K562 (cell line): ENCODE results near the gene BASP1. TPM values are rescaled to one million over a fixed set of nuclear protein-coding genes. Genes with fewer than 3 reads are reported as not detected.

Source experiments
- ATAC-seq: fragments of 200-7000 bp; cut with Tn5 transposase; 3 replicates; pipeline ENCODE4 v1.9.1; 2020; ENCODE audit warnings: moderate library complexity
- BruUV-seq: library from RNA; stranded (reverse); fragments of 400-500 nt; replicated peaks from 2 replicates; lab custom pipeline; 2021; lab: Mats Ljungman, UMichigan
- CTCF ChIA-PET: fragments of 300-600 bp; formaldehyde crosslinking; extraction: SDS; loops from one replicate; lab custom pipeline; 2021; ENCODE audit warnings: low intra/inter-chr PET ratio; lab: Yijun Ruan, JAX
- POLR2A ChIA-PET: fragments of 300-600, 350-650 bp; sonication (Branson Sonifier 250); formaldehyde crosslinking; extraction: SDS; loops from one replicate; lab custom pipeline; 2021; ENCODE audit warnings: antibody characterized with exemption, inconsistent platforms; lab: Yijun Ruan, JAX
- DNase-seq, 4 experiments: peaks; one replicate each; pipeline versions ENCODE4 v3.0.0 to v3.0.0-alpha.2; 2011 to 2018; ENCODE audit warnings: low spot score in 3 of 4, mixed read lengths in 3 of 4; ENCODE audit errors: extremely low read depth in 1 of 4
- FAIRE-seq: peaks from 2 replicates; lab custom pipeline; 2011; peaks lifted over from hg19 to GRCh38; lab: Jason Lieb, UNC
- H2AFZ ChIP-seq: 2 replicates; pipeline ENCODE4 v1.6.0; 2011; ENCODE audit warnings: low read depth, low read length, control low read depth, inconsistent platforms
- H3K27ac ChIP-seq: fragments of 200-600 bp; 3 replicates; pipeline ENCODE4 v1.8.0; 2011; ENCODE audit warnings: low read depth, mild to moderate bottlenecking, control low read depth, inconsistent platforms, low read length, moderate library complexity, mixed read lengths; ENCODE audit errors: extremely low read depth
- H3K27me3 ChIP-seq, 2 experiments: fragments of 300-600 bp in 1 of 2; 2 replicates in 1 of 2; 3 replicates in 1 of 2; pipeline versions ENCODE4 v1.6.0 to v1.8.0; 2011; ENCODE audit warnings: inconsistent platforms in 2 of 2, low read length in 2 of 2, mild to moderate bottlenecking in 1 of 2, mixed read lengths in 1 of 2, moderate library complexity in 1 of 2; ENCODE audit not compliant: control insufficient read depth in 2 of 2, insufficient read depth in 2 of 2
- H3K36me3 ChIP-seq: fragments of 300-600 bp; 3 replicates; pipeline ENCODE4 v1.8.0; 2011; ENCODE audit warnings: mild to moderate bottlenecking, low read length, inconsistent platforms; ENCODE audit not compliant: control insufficient read depth, insufficient read depth
- H3K4me1 ChIP-seq, 2 experiments: fragments of 200-600 bp in 1 of 2; replicated peaks in 1 of 2; 2 replicates in 1 of 2; 3 replicates in 1 of 2; pipeline versions ENCODE4 v1.5.1 to v1.8.0; 2011; ENCODE audit warnings: inconsistent platforms in 2 of 2, low read length in 2 of 2, mild to moderate bottlenecking in 1 of 2, mixed read lengths in 1 of 2, moderate library complexity in 1 of 2; ENCODE audit not compliant: control insufficient read depth in 2 of 2, insufficient read depth in 2 of 2
- H3K4me2 ChIP-seq: 2 replicates; pipeline ENCODE4 v1.6.1; 2011; ENCODE audit warnings: low read length, control low read depth, inconsistent platforms, mixed read lengths; ENCODE audit not compliant: insufficient read depth
- H3K4me3 ChIP-seq: fragments of 200-600 bp; sonication (generic), shearing (Covaris generic); 2 replicates; pipeline ENCODE4 v1.5.1; 2016; ENCODE audit warnings: control low read depth, inconsistent platforms
- H3K79me2 ChIP-seq: fragments of 200-600 bp; 3 replicates; pipeline ENCODE4 v1.8.0; 2011; ENCODE audit warnings: low read length, inconsistent platforms; ENCODE audit not compliant: control insufficient read depth, insufficient read depth
- H3K9ac ChIP-seq, 2 experiments: 2 replicates each; pipeline versions ENCODE4 v1.6.0 to v1.6.1; 2011; ENCODE audit warnings: low read depth in 2 of 2, low read length in 2 of 2, control low read depth in 1 of 2, inconsistent platforms in 1 of 2, mild to moderate bottlenecking in 1 of 2, mixed read lengths in 1 of 2; ENCODE audit not compliant: insufficient read depth in 1 of 2
- H3K9me1 ChIP-seq: one replicate; pipeline ENCODE4 v1.6.0; 2011; ENCODE audit warnings: inconsistent platforms, mild to moderate bottlenecking, low read length, moderate library complexity; ENCODE audit not compliant: control insufficient read depth, insufficient read depth
- H3K9me3 ChIP-seq: replicated peaks from 2 replicates; pipeline ENCODE4 v1.5.1; 2011; ENCODE audit warnings: low read depth, low read length, inconsistent platforms; ENCODE audit not compliant: control insufficient read depth, insufficient read depth
- H4K20me1 ChIP-seq: replicated peaks from 2 replicates; pipeline ENCODE4 v1.6.1; 2011; ENCODE audit warnings: low read length, inconsistent platforms, mixed read lengths; ENCODE audit not compliant: control insufficient read depth, insufficient read depth
- BDP1 ChIP-seq: IDR thresholded peaks from 3 replicates; pipeline ENCODE4 v1.6.1; 2011; ENCODE audit not compliant: insufficient read length, insufficient read depth
- CGGBP1 ChIP-seq: fragments of 250-450 bp; sonication (Bioruptor Pico); IDR thresholded peaks from 2 replicates; pipeline ENCODE4 v1.9.0; 2021; ENCODE audit warnings: mild to moderate bottlenecking
- CSDE1 ChIP-seq, 2 experiments: fragments of 450-650 bp; IDR thresholded peaks; 2 replicates each; pipeline ENCODE4 v1.6.1; 2016; ENCODE audit warnings: mild to moderate bottlenecking in 1 of 2
- ESRRA ChIP-seq: fragments of 450-650 bp; IDR thresholded peaks from 2 replicates; pipeline ENCODE4 v1.6.1; 2014; ENCODE audit warnings: low read depth, mild to moderate bottlenecking, moderate library complexity, borderline replicate concordance
- ESRRB ChIP-seq: fragments of 250-450 bp; sonication (Bioruptor Pico); IDR thresholded peaks from 2 replicates; pipeline ENCODE4 v1.5.0; 2020; ENCODE audit warnings: mild to moderate bottlenecking, moderate library complexity, borderline replicate concordance
- GABPB1 ChIP-seq: sonication (generic); formaldehyde crosslinking; IDR thresholded peaks from 2 replicates; pipeline ENCODE4 v1.8.0; 2022; ENCODE audit warnings: mild to moderate bottlenecking, missing genetic modification reagents
- HDAC8 ChIP-seq: fragments of 450-650 bp; IDR thresholded peaks from 2 replicates; pipeline ENCODE4 v1.6.1; 2016; ENCODE audit warnings: mild to moderate bottlenecking, missing genetic modification characterization, moderate library complexity, missing compliant biosample characterization
- JUND ChIP-seq, 2 experiments: IDR thresholded peaks; 2 replicates in 1 of 2; 3 replicates in 1 of 2; pipeline ENCODE4 v1.6.1; 2011; ENCODE audit warnings: borderline replicate concordance in 2 of 2, low read depth in 2 of 2, low read length in 2 of 2, improper control_type of control experiment in 1 of 2, missing biosample characterization in 1 of 2, missing genetic modification characterization in 1 of 2, missing genetic modification reagents in 1 of 2
- KLF6 ChIP-seq: fragments of 250-450 bp; sonication (Bioruptor Pico); IDR thresholded peaks from 2 replicates; pipeline ENCODE4 v1.4.0; 2020; ENCODE audit warnings: mild to moderate bottlenecking, moderate library complexity, borderline replicate concordance
- MCM2 ChIP-seq: fragments of 450-650 bp; IDR thresholded peaks from 2 replicates; pipeline ENCODE4 v1.6.1; 2017; ENCODE audit warnings: low read depth, mild to moderate bottlenecking
- NUFIP1 ChIP-seq: fragments of 450-650 bp; IDR thresholded peaks from 2 replicates; pipeline ENCODE4 v1.6.1; 2018; ENCODE audit not compliant: partially characterized antibody
- SPI1 ChIP-seq: IDR thresholded peaks from 2 replicates; pipeline ENCODE4 v1.6.1; 2011; ENCODE audit warnings: low read depth, low read length, control low read depth, borderline replicate concordance
- ZFP36 ChIP-seq: fragments of 150-350 bp; IDR thresholded peaks from 2 replicates; pipeline ENCODE4 v1.6.1; 2018; ENCODE audit warnings: low read length, low read depth; ENCODE audit not compliant: partially characterized antibody
- ZNF121 ChIP-seq: sonication (generic); formaldehyde crosslinking; conservative IDR thresholded peaks from 2 replicates; pipeline ENCODE4 v1.8.0; 2022; ENCODE audit warnings: missing genetic modification reagents
- ZNF165 ChIP-seq: fragments of 250-450 bp; sonication (Bioruptor Pico); IDR thresholded peaks from 2 replicates; pipeline ENCODE4 v1.4.0; 2020; ENCODE audit warnings: borderline replicate concordance
- ZNF445 ChIP-seq: fragments of 250-450 bp; sonication (Bioruptor Pico); IDR thresholded peaks from 2 replicates; pipeline ENCODE4 v1.4.0; 2020; ENCODE audit warnings: low read depth, mild to moderate bottlenecking, moderate library complexity
- WGBS: fragments of 100-300 bp; shearing (Covaris generic); methylation state at CpG from one replicate; pipeline ENCODE4 v1.1.6; 2016; ENCODE audit warnings: low coverage, mixed read lengths; ENCODE audit not compliant: insufficient coverage; ENCODE audit errors: missing lambda C conversion rate; 5-methylcytosine and 5-hydroxymethylcytosine counted together
- in situ Hi-C: fragments of 300-500 bp; cut with MboI; formaldehyde crosslinking; loops from 4 replicates; pipeline ENCODE4 v1.15.0; 2018; ENCODE audit warnings: inconsistent platforms, mixed read lengths
- intact Hi-C: fragments of 100-400 bp; cut with micrococcal nuclease; formaldehyde crosslinking; loops from 2 replicates; pipeline ENCODE4 v1.14.2; 2022
- polyA plus RNA-seq, 8 experiments: library from polyadenylated mRNA; depleted of rRNA in 4 of 8; stranded (reverse) in 5 of 8; unstranded in 3 of 8; fragments of >200 nt; fragmentation: Nextera tagmentation in 2 of 8; fragmentation: Illumina TruSeq in 1 of 8; extraction: Ambion mirVana in 2 of 8; extraction: Trizol in 1 of 8; gene quantifications; 2 replicates each; pipeline versions ENCODE4 v1.2.1 to v1.2.3, GENCODE V29; 2011 to 2014; ENCODE audit warnings: inconsistent platforms in 1 of 8, missing spikeins in 1 of 8
- total RNA-seq, 7 experiments: library from RNA; depleted of rRNA in 6 of 7; stranded (reverse); fragments of >200 nt in 6 of 7; fragmentation: Illumina TruSeq in 2 of 7; extraction: Trizol in 2 of 7; gene quantifications; 2 replicates each; pipeline versions ENCODE4 v1.2.1 to v1.2.3, GENCODE V29; 2011 to 2021; ENCODE audit warnings: low replicate concordance in 1 of 7

BASP1 gene
- total and polyA plus RNA-seq, 9 of the 15 experiments (the other 6 are each of a cell fraction or from before 2014, with no cell fraction given), result 0.22 TPM; not detected in 8

- 0% methylated on average over 2 of the region's 2 CpGs for WGBS
- TF ChIP-seq NUFIP1, result no peak
- TF ChIP-seq SPI1, result no peak
- TF ChIP-seq CSDE1 (IDR thresholded peaks at IDR 0.05), result no peak
- TF ChIP-seq BDP1, result no peak
- no peak for TF ChIP-seq ZNF165 (CRISPR knock-in tag)
- TF ChIP-seq JUND (IDR thresholded peaks at IDR 0.05; ENCODE audit: borderline replicate concordance, low read depth, low read length), result no peak
- TF ChIP-seq JUND (tag; IDR thresholded peaks at IDR 0.05; ENCODE audit: borderline replicate concordance, low read depth, low read length), result no peak
- no peak for TF ChIP-seq MCM2
- no peak for TF ChIP-seq ESRRB (CRISPR knock-in tag)
- no peak for TF ChIP-seq ZNF445 (CRISPR knock-in tag)
- TF ChIP-seq CGGBP1 (CRISPR knock-in tag), result no peak
- no peak for TF ChIP-seq KLF6 (CRISPR knock-in tag)
- no peak for TF ChIP-seq ESRRA
- no peak for TF ChIP-seq ZNF121
- TF ChIP-seq HDAC8 (tag), result no peak
- no peak for TF ChIP-seq GABPB1
- TF ChIP-seq ZFP36, result no peak
Observed at GRCh38 chr5:17178373-17178675, 39.1 kb upstream of the BASP1 start.

More at GRCh38 chr5:17178373-17178675, 39.1 kb upstream of the BASP1 start:
- H3K27ac ChIP-seq, result no peak overlapping the region
- no TSS peak for BruUV-seq
- DNase-seq (no peak), ATAC-seq (no peak), FAIRE-seq (no peak)
- H3K36me3 ChIP-seq, result no peaks in the 10 kb centered on the region
- CTCF ChIA-PET, result no interaction called here
- intact Hi-C loops (no loop called here), in situ Hi-C loops (no loop called here)
- H2AFZ ChIP-seq, result no peak overlapping the region
- POLR2A ChIA-PET, result no interaction called here
- no peak overlapping the region for H3K4me3 ChIP-seq
- no peaks in the 10 kb centered on the region for H3K27me3 ChIP-seq
- H3K9ac ChIP-seq, result no peak overlapping the region
- H3K4me2 ChIP-seq, result no peak overlapping the region
- no peaks in the 10 kb centered on the region for H3K9me1 ChIP-seq
- no peaks in the 10 kb centered on the region for H3K4me1 ChIP-seq
- no peaks in the 10 kb centered on the region for H4K20me1 ChIP-seq
- no peaks in the 10 kb centered on the region for H3K9me3 ChIP-seq
- no peaks in the 10 kb centered on the region for H3K79me2 ChIP-seq
